Stimulated activated CD8-positive, alpha-beta memory T cell treated with anti-CD3 and anti-CD28 coated beads, Interleukin-7, amount 100 ng/mL, for 24 hours (primary cell): Measurements from ENCODE around the gene TNRC6B.
"Not testable (repeated sequence)": the region's sequence is repeated elsewhere in the genome, so short reads cannot be mapped to it uniquely, and the experiment has no call there.

Source experiments
- DNase-seq: peaks from one replicate; pipeline ENCODE4 v3.0.0-alpha.2; 2020; ENCODE audit warnings: low read depth

The TNRC6B gene

GRCh38 chr22:40213478-40213877, 35.8 kb downstream of the TNRC6B start:
- no peak for DNase-seq

- no peak for DNase-seq
These were observed 37.5 kb downstream of the TNRC6B start for GRCh38 chr22:40215266-40215665.

GRCh38 chr22:40216041-40216756, 38.5 kb downstream of the TNRC6B start:
- no peak for DNase-seq

- no peak for DNase-seq
These were observed 40.4 kb downstream of the TNRC6B start for GRCh38 chr22:40218152-40218551.

- no peak for DNase-seq
These were observed 41.1 kb downstream of the TNRC6B start for GRCh38 chr22:40218723-40219294.

GRCh38 chr22:40220316-40221054, 42.8 kb downstream of the TNRC6B start:
- DNase-seq: no peak

GRCh38 chr22:40221055-40221414, 43.3 kb downstream of the TNRC6B start:
- DNase-seq: no peak

GRCh38 chr22:40222979-40223378, 45.3 kb downstream of the TNRC6B start:
- not testable (repeated sequence) for DNase-seq

GRCh38 chr22:40224702-40225101, 47.0 kb downstream of the TNRC6B start:
- DNase-seq: no peak

- no peak for DNase-seq
These were observed 48.9 kb downstream of the TNRC6B start for GRCh38 chr22:40226620-40227019.

- DNase-seq: no peak
These were observed 54.0 kb downstream of the TNRC6B start for GRCh38 chr22:40231618-40232313.

GRCh38 chr22:40232624-40233023, 54.9 kb downstream of the TNRC6B start:
- no peak for DNase-seq

- no peak for DNase-seq
These were observed 56.2 kb downstream of the TNRC6B start for GRCh38 chr22:40233886-40234285.

GRCh38 chr22:40234658-40235057, 56.9 kb downstream of the TNRC6B start:
- no peak for DNase-seq

GRCh38 chr22:40235308-40235707, 57.6 kb downstream of the TNRC6B start:
- no peak for DNase-seq

GRCh38 chr22:40236131-40236665, 58.5 kb downstream of the TNRC6B start:
- no peak for DNase-seq

- DNase-seq: no peak
These were observed 59.5 kb downstream of the TNRC6B start for GRCh38 chr22:40237241-40237640.

- DNase-seq: no peak
These were observed 60.2 kb downstream of the TNRC6B start for GRCh38 chr22:40237788-40238424.

- DNase-seq: no peak
These were observed 61.0 kb downstream of the TNRC6B start for GRCh38 chr22:40238425-40239344.

GRCh38 chr22:40239345-40239683, 61.6 kb downstream of the TNRC6B start:
- DNase-seq: no peak

GRCh38 chr22:40240160-40240559, 62.4 kb downstream of the TNRC6B start:
- DNase-seq: no peak
